Esophagus squamous epithelium (tissue), 5 donors: ENCODE data around the gene GZMB. TPM values are rescaled to one million over a fixed set of nuclear protein-coding genes. Genes with fewer than 3 reads are reported as not detected.
A peak's percentile ranks its signal among the peaks of the same experiment; 100 is the strongest.

Source experiments
- DNase-seq: peaks from one replicate; lab custom pipeline; 2025; lab: John Stamatoyannopoulos, UW
- H3K27ac ChIP-seq, 4 donors: fragments of 200-600 bp; sonication (generic); one replicate each; pipeline ENCODE4 v1.5.1; 2016 to 2019; ENCODE audit warnings: mild to moderate bottlenecking in 1 of 4
- H3K27me3 ChIP-seq, 4 donors: fragments of 200-600 bp; sonication (generic); 1 replicate in 3 of 4; 2 replicates in 1 of 4; pipeline versions ENCODE4 v1.5.1 to v1.6.0; 2017 to 2021; ENCODE audit warnings: antibody characterized with exemption in 1 of 4
- H3K36me3 ChIP-seq, 3 donors: fragments of 200-600 bp; sonication (generic); one replicate each; pipeline ENCODE4 v1.5.1; 2016 to 2019
- H3K4me1 ChIP-seq, 3 donors: fragments of 200-600 bp; sonication (generic); one replicate each; pipeline ENCODE4 v1.5.1; 2017 to 2019
- H3K4me3 ChIP-seq, 4 donors: fragments of 200-600 bp; sonication (generic); 1 replicate in 3 of 4; 2 replicates in 1 of 4; pipeline ENCODE4 v1.5.1; 2016 to 2019; ENCODE audit warnings: mild to moderate bottlenecking in 2 of 4, moderate library complexity in 1 of 4
- H3K9me3 ChIP-seq, 3 donors: fragments of 200-600 bp; sonication (generic); one replicate each; pipeline ENCODE4 v1.5.1; 2016 to 2019
- CTCF ChIP-seq, 6 experiments: fragments of 450-650 bp in 4 of 6; fragments of 200-600 bp in 2 of 6; sonication (generic) in 2 of 6; IDR thresholded peaks; one replicate each; pipeline ENCODE4 v1.5.1; 2016 to 2019; ENCODE audit warnings: antibody characterized with exemption in 6 of 6, mild to moderate bottlenecking in 4 of 6, moderate library complexity in 4 of 6
- POLR2A ChIP-seq, 4 donors: fragments of 450-650 bp; IDR thresholded peaks; one replicate each; pipeline ENCODE4 v1.6.1; 2017; ENCODE audit warnings: antibody characterized with exemption in 4 of 4, mild to moderate bottlenecking in 4 of 4, moderate library complexity in 3 of 4
- WGBS, 2 donors: methylation state at CpG; one replicate each; pipeline ENCODE4 v1.1.5; 2018; 5-methylcytosine and 5-hydroxymethylcytosine counted together
- intact Hi-C: fragments of 100-400 bp; cut with DNase I; formaldehyde crosslinking; loops from one replicate; pipeline ENCODE4 v1.15.0; 2022
- total RNA-seq, 4 donors: library from RNA; depleted of rRNA; stranded (reverse); fragments of >200 nt; gene quantifications; one replicate each; pipeline ENCODE4 v1.1.0, GENCODE V29; 2016
- donor health status: DM: yes; HTN: yes; CAD: no.

The GZMB gene
- total RNA-seq, 4 donors from 2014 or later = 0.99 to 8.5 (median 6.1) TPM

GRCh38 chr14:24609655-24610344 is 24.2 kb downstream of the GZMB start, which contains the start of gene GZMH:
Gene GZMH (minus strand): TSS chr14:24609685. CDS start chr14:24609613, 72 bp downstream.
- H3K4me3 ChIP-seq = no peak within 1 kb of the TSS
- 82 to 83% methylated on average over 2 of the region's 2 CpGs for WGBS, 2 donors
- H3K9me3 ChIP-seq = no peaks in the 10 kb centered on the region
- DNase-seq = no peak
- no peaks in the 10 kb centered on the region for H3K27me3 ChIP-seq
- no peak for TF ChIP-seq CTCF (IDR thresholded peaks at IDR 0.05)
- no peak for TF ChIP-seq POLR2A (IDR thresholded peaks at IDR 0.05)
- H3K36me3 ChIP-seq = no peaks in the 10 kb centered on the region
- peaks cover 0 to 25% (median 9%) of the 10 kb centered on the region in 3 donors for H3K4me1 ChIP-seq
- intact Hi-C loops = loop anchor here (10.0 kb wide), 1 partner anchor 65 kb away; no protein-coding TSS in a partner anchor
- peak within 1 kb of the TSS in 1 of 4 donors; percentile 0 for H3K27ac ChIP-seq

GRCh38 chr14:24607635-24608514 is 26.1 kb downstream of the GZMB start:
- DNase-seq = no peak
- Histone ChIP-seq H3K9me3 (no peaks in the 10 kb centered on the region), H3K36me3 (no peaks in the 10 kb centered on the region), H3K27me3 (no peaks in the 10 kb centered on the region), H3K27ac (no peak overlapping the region), H3K4me1 (peaks cover 0 to 6% (median 3%) of the 10 kb centered on the region in 3 donors), H3K4me3 (no peak overlapping the region)
- 71 to 82% methylated on average over 7 to 8 of the region's 8 CpGs for WGBS, 2 donors
- intact Hi-C loops = loop anchor here (10.0 kb wide), 1 partner anchor 67 kb away; no protein-coding TSS in a partner anchor
- no peak for TF ChIP-seq CTCF (IDR thresholded peaks at IDR 0.05)
- no peak for TF ChIP-seq POLR2A (IDR thresholded peaks at IDR 0.05)

GRCh38 chr14:24607081-24607480 is 26.9 kb downstream of the GZMB start:
- H3K36me3 ChIP-seq = no peaks in the 10 kb centered on the region
- H3K4me1 ChIP-seq = no peaks in the 10 kb centered on the region
- no peaks in the 10 kb centered on the region for H3K27me3 ChIP-seq
- TF ChIP-seq POLR2A (IDR thresholded peaks at IDR 0.05) = no peak
- TF ChIP-seq CTCF (IDR thresholded peaks at IDR 0.05) = no peak
- intact Hi-C loops = loop anchor here (10.0 kb wide), 1 partner anchor 68 kb away; no protein-coding TSS in a partner anchor
- H3K27ac ChIP-seq = no peak overlapping the region
- H3K9me3 ChIP-seq = no peaks in the 10 kb centered on the region
- DNase-seq = no peak
- H3K4me3 ChIP-seq = no peak overlapping the region
- WGBS, 2 donors = 62 to 80% methylated on average over 1 to 4 of the region's 4 CpGs

GRCh38 chr14:24606297-24606696 is 27.7 kb downstream of the GZMB start:
- Histone ChIP-seq H3K4me1 (no peaks in the 10 kb centered on the region), H3K27me3 (no peaks in the 10 kb centered on the region), H3K27ac (no peak overlapping the region), H3K4me3 (no peak overlapping the region), H3K36me3 (no peaks in the 10 kb centered on the region), H3K9me3 (no peaks in the 10 kb centered on the region)
- WGBS, 2 donors = 48 to 58% methylated on average over 3 of the region's 3 CpGs
- TF ChIP-seq CTCF (IDR thresholded peaks at IDR 0.05) = no peak
- TF ChIP-seq POLR2A (IDR thresholded peaks at IDR 0.05) = no peak
- intact Hi-C loops = loop anchor here (10.0 kb wide), 1 partner anchor 69 kb away; no protein-coding TSS in a partner anchor
- no peak for DNase-seq
